PC-3 (cell line): ENCODE data around the gene ARHGAP26. TPM values are rescaled to one million over a fixed set of nuclear protein-coding genes. Genes with fewer than 3 reads are reported as not detected.

Experiments
- ATAC-seq: fragments of 200-7000 bp; cut with Tn5 transposase; 2 replicates; pipeline ENCODE4 v1.9.1; 2020; ENCODE audit warnings: mild to moderate bottlenecking, moderate library complexity
- BruUV-seq: library from RNA; stranded (reverse); fragments of 400-500 nt; replicated peaks from 2 replicates; lab custom pipeline; 2021; lab: Mats Ljungman, UMichigan
- CTCF ChIA-PET: fragments of 300-600 bp; sonication (Branson Sonifier 250); formaldehyde crosslinking; loops from one replicate; lab custom pipeline; 2022; ENCODE audit warnings: antibody characterized with exemption; lab: Charles Lee
- POLR2A ChIA-PET: fragments of 300-600 bp; sonication (Branson Sonifier 250); formaldehyde crosslinking; loops from one replicate; lab custom pipeline; 2022; ENCODE audit warnings: antibody characterized with exemption; ENCODE audit not compliant: unreplicated experiment; lab: Charles Lee
- DNase-seq: peaks from one replicate; pipeline ENCODE4 v3.0.0-alpha.2; 2015
- H2AFZ ChIP-seq: fragments of 300-600 bp; sonication (generic); 2 replicates; pipeline ENCODE4 v1.6.0; 2016; ENCODE audit warnings: antibody characterized with exemption, low read length
- H3F3A ChIP-seq: fragments of 300-600 bp; sonication (generic); one replicate; pipeline ENCODE4 v1.6.0; 2017; ENCODE audit warnings: antibody characterized with exemption, low read length, control low read depth, mild to moderate bottlenecking; ENCODE audit not compliant: unreplicated experiment
- H3K27ac ChIP-seq: fragments of 300-600 bp; sonication (generic); 2 replicates; pipeline ENCODE4 v1.5.1; 2016; ENCODE audit warnings: mild to moderate bottlenecking, low read length
- H3K27me3 ChIP-seq: fragments of 300-600 bp; sonication (generic); 2 replicates; pipeline ENCODE4 v1.6.1; 2016; ENCODE audit warnings: low read length, mixed read lengths
- H3K36me3 ChIP-seq: fragments of 300-600 bp; sonication (generic); 2 replicates; pipeline ENCODE4 v1.6.1; 2016; ENCODE audit warnings: low read depth, mixed run types, low read length, mixed read lengths
- H3K4me1 ChIP-seq: fragments of 300-600 bp; sonication (generic); 2 replicates; pipeline ENCODE4 v1.5.1; 2016; ENCODE audit warnings: low read length; ENCODE audit not compliant: insufficient read depth
- H3K4me2 ChIP-seq: fragments of 300-600 bp; sonication (generic); 2 replicates; pipeline ENCODE4 v1.6.0; 2016; ENCODE audit warnings: low read length
- H3K4me3 ChIP-seq: fragments of 300-600 bp; sonication (generic); 2 replicates; pipeline ENCODE4 v1.5.1; 2016; ENCODE audit warnings: mild to moderate bottlenecking, low read length, mixed read lengths
- H3K79me2 ChIP-seq: fragments of 300-600 bp; sonication (generic); 2 replicates; pipeline ENCODE4 v1.6.1; 2017; ENCODE audit warnings: low read length, mixed read lengths
- H3K9ac ChIP-seq: fragments of 300-600 bp; sonication (generic); 2 replicates; pipeline ENCODE4 v1.6.0; 2016; ENCODE audit warnings: mild to moderate bottlenecking, low read length
- H3K9me2 ChIP-seq: fragments of 300-600 bp; sonication (generic); replicated peaks from 2 replicates; pipeline ENCODE4 v1.6.1; 2016; ENCODE audit warnings: mixed run types, low read length, mixed read lengths
- H3K9me3 ChIP-seq: fragments of 300-600 bp; sonication (generic); 2 replicates; pipeline ENCODE4 v1.6.1; 2016; ENCODE audit warnings: low read length, mixed read lengths
- H4K20me1 ChIP-seq: fragments of 300-600 bp; sonication (generic); 2 replicates; pipeline ENCODE4 v1.6.1; 2016; ENCODE audit warnings: low read length, mixed read lengths
- EZH2 ChIP-seq: fragments of 300-600 bp; sonication (generic); IDR thresholded peaks from one replicate; pipeline ENCODE4 v1.6.1; 2017; ENCODE audit warnings: antibody characterized with exemption, mild to moderate bottlenecking, low read length; ENCODE audit not compliant: unreplicated experiment
- EZH2phosphoT487 ChIP-seq: fragments of 300-600 bp; sonication (generic); IDR thresholded peaks from 2 replicates; pipeline ENCODE4 v1.6.1; 2018; ENCODE audit warnings: mild to moderate bottlenecking, antibody characterized with exemption, low read length, borderline replicate concordance
- intact Hi-C: fragments of 100-400 bp; cut with micrococcal nuclease; formaldehyde crosslinking; loops from 2 replicates; pipeline ENCODE4 v1.9.0; 2023
- total RNA-seq: library from RNA; depleted of rRNA; stranded (reverse); fragments of >200 nt; gene quantifications from 2 replicates; pipeline ENCODE4 v1.2.3, GENCODE V29; 2014
- TF ChIP-seq, protein P1 (sequence below): fragments of 300-600 bp; sonication (generic); conservative IDR thresholded peaks from 2 replicates; pipeline ENCODE4 v1.5.1; 2017; ENCODE audit warnings: antibody characterized with exemption, low read depth, mild to moderate bottlenecking, low read length

The ARHGAP26 gene
- total RNA-seq, 1 experiment from 2014 or later, result 11.7 TPM

DNA sequence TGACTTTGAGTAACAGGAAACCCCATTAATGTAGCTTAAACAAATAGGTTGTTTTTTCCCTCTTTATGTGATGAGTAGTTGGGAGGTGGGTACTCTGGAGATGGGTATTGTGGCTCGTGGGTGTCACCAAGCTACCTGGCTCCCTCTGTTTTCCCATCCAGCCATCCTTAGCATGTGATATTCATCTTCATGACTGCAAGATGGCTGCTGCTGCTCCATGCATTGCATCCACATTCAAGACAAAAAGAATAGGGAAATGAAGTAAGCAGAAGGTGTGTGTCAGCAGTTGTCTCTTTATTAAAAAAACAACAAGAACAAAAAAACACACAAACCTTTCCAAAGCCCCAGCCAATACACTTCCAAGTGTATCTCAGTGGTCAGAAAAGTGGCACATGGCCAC is 6.5 kb upstream of the ARHGAP26 start:
- DNase-seq, result no peak
- Histone ChIP-seq H3K9ac (no peak overlapping the region), H3K36me3 (no peaks in the 10 kb centered on the region), H3K4me3 (no peak overlapping the region), H3K27ac (no peak overlapping the region), H3K79me2 (no peaks in the 10 kb centered on the region), H3K4me1 (no peaks in the 10 kb centered on the region), H3F3A (no peaks in the 10 kb centered on the region), H3K4me2 (no peak overlapping the region), H4K20me1 (no peaks in the 10 kb centered on the region), H3K27me3 (no peaks in the 10 kb centered on the region), H2AFZ (no peak overlapping the region), H3K9me3 (no peaks in the 10 kb centered on the region), H3K9me2 (no peaks in the 10 kb centered on the region)
- ChIA-PET POLR2A (no interaction called here), CTCF (no interaction called here)
- ATAC-seq, result no peak
- BruUV-seq, result no TSS peak
- intact Hi-C loops, result no loop called here
- TF ChIP-seq EZH2, result no peak
- TF ChIP-seq, protein P1, sequence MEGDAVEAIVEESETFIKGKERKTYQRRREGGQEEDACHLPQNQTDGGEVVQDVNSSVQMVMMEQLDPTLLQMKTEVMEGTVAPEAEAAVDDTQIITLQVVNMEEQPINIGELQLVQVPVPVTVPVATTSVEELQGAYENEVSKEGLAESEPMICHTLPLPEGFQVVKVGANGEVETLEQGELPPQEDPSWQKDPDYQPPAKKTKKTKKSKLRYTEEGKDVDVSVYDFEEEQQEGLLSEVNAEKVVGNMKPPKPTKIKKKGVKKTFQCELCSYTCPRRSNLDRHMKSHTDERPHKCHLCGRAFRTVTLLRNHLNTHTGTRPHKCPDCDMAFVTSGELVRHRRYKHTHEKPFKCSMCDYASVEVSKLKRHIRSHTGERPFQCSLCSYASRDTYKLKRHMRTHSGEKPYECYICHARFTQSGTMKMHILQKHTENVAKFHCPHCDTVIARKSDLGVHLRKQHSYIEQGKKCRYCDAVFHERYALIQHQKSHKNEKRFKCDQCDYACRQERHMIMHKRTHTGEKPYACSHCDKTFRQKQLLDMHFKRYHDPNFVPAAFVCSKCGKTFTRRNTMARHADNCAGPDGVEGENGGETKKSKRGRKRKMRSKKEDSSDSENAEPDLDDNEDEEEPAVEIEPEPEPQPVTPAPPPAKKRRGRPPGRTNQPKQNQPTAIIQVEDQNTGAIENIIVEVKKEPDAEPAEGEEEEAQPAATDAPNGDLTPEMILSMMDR, result no peak
- no peak for TF ChIP-seq EZH2phosphoT487

DNA sequence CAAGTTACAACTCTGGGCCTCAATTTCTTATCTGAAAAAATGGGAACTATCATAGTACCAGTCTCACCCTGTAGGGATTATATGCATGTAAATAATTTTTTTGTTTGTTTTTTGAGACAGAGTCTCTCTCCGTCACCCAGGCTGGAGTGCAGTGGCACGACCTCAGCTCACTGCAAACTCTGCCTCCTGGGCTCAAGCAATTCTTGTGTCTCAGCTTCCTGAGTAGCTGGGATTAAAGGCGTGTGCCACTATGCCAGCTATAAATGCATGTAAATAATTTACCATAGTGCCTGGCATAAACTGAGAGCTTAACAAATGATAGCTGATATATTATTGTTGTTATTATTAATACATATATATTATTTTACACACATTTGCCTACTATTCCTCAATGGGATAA is 3.0 kb upstream of the ARHGAP26 start:
- no peak overlapping the region for H3K9ac ChIP-seq
- H4K20me1 ChIP-seq, result peaks cover 4% of the 10 kb centered on the region; the same call in 1 of the 2 replicates
- no peaks in the 10 kb centered on the region for H3F3A ChIP-seq
- H3K27ac ChIP-seq, result no peak overlapping the region
- no peaks in the 10 kb centered on the region for H3K9me2 ChIP-seq
- no peak for ATAC-seq
- H3K4me1 ChIP-seq, result peaks cover 4% of the 10 kb centered on the region
- POLR2A ChIA-PET, result interaction anchor here (0.8 kb wide), 1 partner anchor 105 kb away, joined by 3 read pairs; no protein-coding TSS in a partner anchor
- no peak for DNase-seq
- H3K36me3 ChIP-seq, result no peaks in the 10 kb centered on the region
- H2AFZ ChIP-seq, result no peak overlapping the region
- H3K4me3 ChIP-seq, result no peak overlapping the region
- BruUV-seq, result no TSS peak
- TF ChIP-seq EZH2phosphoT487 (no peak), EZH2 (no peak)
- TF ChIP-seq, protein P1, result no peak
- peaks cover 16% of the 10 kb centered on the region for H3K79me2 ChIP-seq
- H3K27me3 ChIP-seq, result no peaks in the 10 kb centered on the region
- intact Hi-C loops, result no loop called here
- CTCF ChIA-PET, result no interaction called here
- no peaks in the 10 kb centered on the region for H3K9me3 ChIP-seq
- no peak overlapping the region for H3K4me2 ChIP-seq

DNA sequence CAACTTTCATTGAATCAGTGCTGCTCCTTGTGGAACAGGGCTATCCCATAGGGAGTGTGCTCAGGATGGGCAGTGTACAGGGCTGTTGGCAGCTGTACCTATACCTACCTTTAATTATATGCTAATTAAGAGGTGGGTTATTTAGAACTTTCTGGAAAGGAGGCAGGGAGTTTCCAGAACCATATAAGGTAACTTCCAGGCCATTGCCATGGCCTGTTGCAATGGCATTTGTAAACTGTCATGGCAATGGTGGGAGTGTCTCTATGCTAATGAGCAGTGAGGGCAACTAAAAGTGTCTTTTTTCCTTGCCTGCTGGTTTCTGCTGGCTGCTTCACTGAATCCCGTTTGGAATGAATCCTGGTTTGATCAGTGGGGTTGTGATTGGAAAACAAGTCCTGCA is 2.3 kb upstream of the ARHGAP26 start:
- H3K27ac ChIP-seq, result no peak overlapping the region
- no peak overlapping the region for H3K4me3 ChIP-seq
- TF ChIP-seq, protein P1, result no peak
- no peak for TF ChIP-seq EZH2
- TF ChIP-seq EZH2phosphoT487, result no peak
- peaks cover 10% of the 10 kb centered on the region; the same call in 1 of the 2 replicates for H4K20me1 ChIP-seq
- ATAC-seq (no peak), DNase-seq (no peak)
- no peaks in the 10 kb centered on the region for H3K9me3 ChIP-seq
- intact Hi-C loops, result no loop called here
- no peaks in the 10 kb centered on the region for H3K27me3 ChIP-seq
- BruUV-seq, result no TSS peak
- no peak overlapping the region for H3K4me2 ChIP-seq
- H3K9ac ChIP-seq, result no peak overlapping the region
- ChIA-PET POLR2A (interaction anchor here (0.8 kb wide), 1 partner anchor 104 kb away, joined by 3 read pairs; no protein-coding TSS in a partner anchor), CTCF (interaction anchor here (0.5 kb wide), 1 partner anchor 27 kb away, joined by 3 read pairs; no protein-coding TSS in a partner anchor)
- no peak overlapping the region for H2AFZ ChIP-seq
- H3K36me3 ChIP-seq, result no peaks in the 10 kb centered on the region
- H3K79me2 ChIP-seq, result peaks cover 23% of the 10 kb centered on the region
- H3F3A ChIP-seq, result no peaks in the 10 kb centered on the region
- H3K9me2 ChIP-seq, result no peaks in the 10 kb centered on the region
- peaks cover 12% of the 10 kb centered on the region for H3K4me1 ChIP-seq
